ENCODE measurements around the gene STXBP5. TPM values are rescaled to one million over a fixed set of nuclear protein-coding genes. Genes with fewer than 3 reads are reported as not detected.
"Not testable (repeated sequence)": the region's sequence is repeated elsewhere in the genome, so short reads cannot be mapped to it uniquely, and the experiment has no call there.

Gene STXBP5
- total RNA-seq, 2 donors from 2014 or later, result 34.4 to 59.9 TPM

DNA sequence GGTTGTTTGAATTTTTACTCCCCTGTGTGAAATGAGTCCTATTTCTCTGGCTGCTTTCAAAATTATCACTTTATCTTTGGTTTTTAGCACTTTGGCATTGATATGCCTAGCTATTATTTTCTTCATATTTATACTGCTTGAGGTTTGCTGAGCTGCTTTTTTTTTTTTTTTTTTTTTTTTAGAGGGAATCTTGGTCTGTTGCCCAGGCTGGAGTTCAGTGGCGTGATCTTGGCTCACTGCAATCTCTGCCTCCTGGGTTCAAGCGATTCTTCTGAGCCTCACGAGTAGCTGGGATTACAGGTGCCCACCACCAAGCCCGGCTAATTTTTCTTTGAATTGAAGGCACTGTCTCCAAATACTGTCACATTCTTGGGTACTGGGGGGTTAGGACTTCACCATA is 40.6 kb downstream of the STXBP5 start:
- TF ChIP-seq POLR2A (IDR thresholded peaks at IDR 0.05), result no peak
- no peak for TF ChIP-seq POLR2AphosphoS5 (IDR thresholded peaks at IDR 0.05)
- TF ChIP-seq, protein P1, sequence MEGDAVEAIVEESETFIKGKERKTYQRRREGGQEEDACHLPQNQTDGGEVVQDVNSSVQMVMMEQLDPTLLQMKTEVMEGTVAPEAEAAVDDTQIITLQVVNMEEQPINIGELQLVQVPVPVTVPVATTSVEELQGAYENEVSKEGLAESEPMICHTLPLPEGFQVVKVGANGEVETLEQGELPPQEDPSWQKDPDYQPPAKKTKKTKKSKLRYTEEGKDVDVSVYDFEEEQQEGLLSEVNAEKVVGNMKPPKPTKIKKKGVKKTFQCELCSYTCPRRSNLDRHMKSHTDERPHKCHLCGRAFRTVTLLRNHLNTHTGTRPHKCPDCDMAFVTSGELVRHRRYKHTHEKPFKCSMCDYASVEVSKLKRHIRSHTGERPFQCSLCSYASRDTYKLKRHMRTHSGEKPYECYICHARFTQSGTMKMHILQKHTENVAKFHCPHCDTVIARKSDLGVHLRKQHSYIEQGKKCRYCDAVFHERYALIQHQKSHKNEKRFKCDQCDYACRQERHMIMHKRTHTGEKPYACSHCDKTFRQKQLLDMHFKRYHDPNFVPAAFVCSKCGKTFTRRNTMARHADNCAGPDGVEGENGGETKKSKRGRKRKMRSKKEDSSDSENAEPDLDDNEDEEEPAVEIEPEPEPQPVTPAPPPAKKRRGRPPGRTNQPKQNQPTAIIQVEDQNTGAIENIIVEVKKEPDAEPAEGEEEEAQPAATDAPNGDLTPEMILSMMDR (IDR thresholded peaks at IDR 0.05), result no peak
- Histone ChIP-seq H3K36me3 (no peaks in the 10 kb centered on the region), H3K4me1 (replicated peaks) (no peaks in the 10 kb centered on the region), H3K9me3 (no peaks in the 10 kb centered on the region), H3K4me3 (no peak overlapping the region), H3K27me3 (replicated peaks; ENCODE audit: insufficient read depth) (no peaks in the 10 kb centered on the region), H3K27ac (no peak overlapping the region)
- intact Hi-C loops (cut with DNase I), result no loop called here
- DNase-seq (ENCODE audit: low spot score), result no peak
- WGBS, result 61% methylated on average over 4 of the region's 4 CpGs

- intact Hi-C loops (cut with DNase I), result no loop called here
- Histone ChIP-seq H3K36me3 (no peaks in the 10 kb centered on the region), H3K27ac (no peak overlapping the region), H3K4me1 (replicated peaks) (no peaks in the 10 kb centered on the region), H3K9me3 (no peaks in the 10 kb centered on the region), H3K27me3 (replicated peaks; ENCODE audit: insufficient read depth) (no peaks in the 10 kb centered on the region), H3K4me3 (no peak overlapping the region)
- DNase-seq (ENCODE audit: low spot score), result no peak
- WGBS, result 94% methylated on average over 2 of the region's 2 CpGs
- TF ChIP-seq, protein P1 (IDR thresholded peaks at IDR 0.05), result no peak
- TF ChIP-seq POLR2A (IDR thresholded peaks at IDR 0.05), result no peak
- no peak for TF ChIP-seq POLR2AphosphoS5 (IDR thresholded peaks at IDR 0.05)
Observed at GRCh38 chr6:147245693-147246092, 41.5 kb downstream of the STXBP5 start.

- Histone ChIP-seq H3K4me1 (replicated peaks) (no peaks in the 10 kb centered on the region), H3K4me3 (no peak overlapping the region), H3K9me3 (no peaks in the 10 kb centered on the region), H3K36me3 (no peaks in the 10 kb centered on the region), H3K27me3 (replicated peaks; ENCODE audit: insufficient read depth) (no peaks in the 10 kb centered on the region), H3K27ac (no peak overlapping the region)
- intact Hi-C loops (cut with DNase I), result no loop called here
- DNase-seq (ENCODE audit: low spot score), result no peak
- no peak for TF ChIP-seq POLR2AphosphoS5 (IDR thresholded peaks at IDR 0.05)
- no peak for TF ChIP-seq POLR2A (IDR thresholded peaks at IDR 0.05)
- TF ChIP-seq, protein P1 (IDR thresholded peaks at IDR 0.05), result no peak
- WGBS, result 97% methylated on average over 5 of the region's 5 CpGs
Observed at GRCh38 chr6:147246853-147247635, 42.8 kb downstream of the STXBP5 start.

- WGBS, result 92% methylated on average over 1 of the region's 1 CpG
- intact Hi-C loops (cut with DNase I), result no loop called here
- DNase-seq (ENCODE audit: low spot score), result no peak
- TF ChIP-seq POLR2AphosphoS5 (IDR thresholded peaks at IDR 0.05), result no peak
- TF ChIP-seq, protein P1 (IDR thresholded peaks at IDR 0.05), result no peak
- TF ChIP-seq POLR2A (IDR thresholded peaks at IDR 0.05), result no peak
- Histone ChIP-seq H3K36me3 (no peaks in the 10 kb centered on the region), H3K27ac (no peak overlapping the region), H3K4me3 (no peak overlapping the region), H3K9me3 (no peaks in the 10 kb centered on the region), H3K4me1 (replicated peaks) (no peaks in the 10 kb centered on the region), H3K27me3 (replicated peaks; ENCODE audit: insufficient read depth) (no peaks in the 10 kb centered on the region)
Observed at GRCh38 chr6:147248859-147249258, 44.6 kb downstream of the STXBP5 start.

GRCh38 chr6:147251072-147251471 is 46.9 kb downstream of the STXBP5 start:
- 94% methylated on average over 16 of the region's 16 CpGs for WGBS

DNA sequence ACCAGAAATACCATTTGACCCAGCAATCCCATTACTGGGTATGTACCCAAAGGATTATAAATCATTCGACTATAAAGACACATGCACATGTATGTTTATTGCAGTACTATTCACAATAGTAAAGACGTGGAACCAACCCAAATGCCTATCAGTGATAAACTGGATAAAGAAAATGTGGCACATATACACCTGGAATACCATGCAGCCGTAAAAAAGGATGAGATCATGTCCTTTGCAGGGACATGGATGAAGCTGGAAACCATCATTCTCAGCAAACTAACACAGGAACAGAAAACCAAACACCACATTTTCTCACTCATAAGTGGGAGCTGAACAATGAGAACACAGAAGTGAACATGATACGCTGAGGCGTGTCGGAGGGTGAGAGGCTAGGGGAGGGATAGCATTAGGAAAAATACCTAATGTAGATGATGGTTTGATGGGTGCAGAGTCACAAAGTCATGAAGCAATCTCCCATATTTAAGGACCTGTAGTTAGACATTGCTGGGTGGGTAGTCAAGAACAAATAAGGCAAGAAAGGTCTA is 50.8 kb downstream of the STXBP5 start:
- H3K27me3 ChIP-seq (replicated peaks; ENCODE audit: insufficient read depth); H3K4me1 ChIP-seq (replicated peaks); DNase-seq (ENCODE audit: low spot score); H3K36me3 ChIP-seq; H3K4me3 ChIP-seq; H3K27ac ChIP-seq; H3K9me3 ChIP-seq; intact Hi-C loops (cut with DNase I): not testable (repeated sequence)
- WGBS, result 95% methylated on average over 6 of the region's 6 CpGs

More at GRCh38 chr6:147251072-147251471, 46.9 kb downstream of the STXBP5 start:
- no peak for TF ChIP-seq POLR2A (IDR thresholded peaks at IDR 0.05)
- TF ChIP-seq, protein P1 (IDR thresholded peaks at IDR 0.05), result no peak
- no peak for TF ChIP-seq POLR2AphosphoS5 (IDR thresholded peaks at IDR 0.05)
- intact Hi-C loops (cut with DNase I), result no loop called here
- no peak overlapping the region for H3K4me3 ChIP-seq
- no peaks in the 10 kb centered on the region for H3K9me3 ChIP-seq
- no peak overlapping the region for H3K27ac ChIP-seq
- H3K36me3 ChIP-seq, result no peaks in the 10 kb centered on the region
- no peaks in the 10 kb centered on the region for H3K27me3 ChIP-seq (replicated peaks; ENCODE audit: insufficient read depth)
- no peak for DNase-seq (ENCODE audit: low spot score)
- H3K4me1 ChIP-seq (replicated peaks), result no peaks in the 10 kb centered on the region
